ENCODE measurements around the gene FOXL3.

GRCh38 chr7:245574-246295 lies 44.2 kb upstream of the FOXL3 start:
- no peak for TF ChIP-seq CTCF (conservative IDR thresholded peaks at IDR 0.05; ENCODE audit: low read depth in 2 of 2)
- no peak for TF ChIP-seq EZH2 (IDR thresholded peaks at IDR 0.05; ENCODE audit: low read depth, unreplicated experiment)
- no peak for TF ChIP-seq POLR2AphosphoS5 (IDR thresholded peaks at IDR 0.05; ENCODE audit: low read depth)
- TF ChIP-seq JUNB (IDR thresholded peaks at IDR 0.05; ENCODE audit: unreplicated experiment): no peak
- no peak for TF ChIP-seq EZH2phosphoT487 (IDR thresholded peaks at IDR 0.05; ENCODE audit: unreplicated experiment)
- no peak for TF ChIP-seq CREB1 (CRISPR knock-in tag; IDR thresholded peaks at IDR 0.05; ENCODE audit: low read depth)

All from GM23338 (cell line).